Lower leg skin (tissue), 3 donors: ENCODE data around the gene PCGF3.

ENCODE experiments used
- POLR2A ChIP-seq, 2 donors: fragments of 450-650 bp; IDR thresholded peaks; one replicate each; pipeline ENCODE4 v1.6.1; 2016 to 2017; ENCODE audit warnings: antibody characterized with exemption in 2 of 2, mild to moderate bottlenecking in 1 of 2, moderate library complexity in 1 of 2
- TF ChIP-seq, protein P1 (sequence below), 3 donors: fragments of 450-650 bp; IDR thresholded peaks; one replicate each; pipeline ENCODE4 v1.5.1; 2016; ENCODE audit warnings: antibody characterized with exemption in 3 of 3, mild to moderate bottlenecking in 3 of 3, moderate library complexity in 2 of 3

DNA sequence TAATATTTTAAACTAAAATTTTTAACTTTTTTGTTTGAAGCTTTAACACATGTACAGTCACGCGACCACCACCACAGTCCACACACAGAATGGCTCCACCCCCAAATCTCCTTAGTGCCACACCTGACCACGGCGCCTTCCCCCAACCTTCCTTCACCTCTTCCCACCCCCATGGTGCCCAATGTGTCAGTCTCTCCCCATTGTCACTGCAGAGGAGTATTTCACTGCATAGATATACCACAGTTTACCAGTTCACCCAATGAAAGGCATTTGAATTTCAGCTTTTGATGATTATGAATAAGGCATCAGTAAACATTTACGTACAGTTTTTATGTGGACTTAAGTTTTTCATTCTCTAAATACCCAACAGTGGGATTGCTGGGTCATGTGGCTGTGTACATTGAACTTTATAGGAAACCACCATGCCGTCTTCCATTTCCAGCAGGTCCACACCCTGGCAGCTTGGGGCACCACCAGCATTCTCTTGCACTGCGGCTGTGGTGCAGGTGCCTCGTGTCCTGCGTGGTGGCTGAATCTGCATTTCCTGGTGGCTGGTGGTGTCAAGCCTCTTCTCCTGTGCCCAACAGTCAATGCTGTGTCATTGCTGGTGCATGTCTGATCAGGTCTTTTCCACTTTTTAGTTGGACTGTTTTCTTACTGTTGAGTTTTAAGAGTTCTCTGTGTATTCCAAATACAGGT lies 71.3 kb downstream of the PCGF3 start:
- TF ChIP-seq, protein P1, sequence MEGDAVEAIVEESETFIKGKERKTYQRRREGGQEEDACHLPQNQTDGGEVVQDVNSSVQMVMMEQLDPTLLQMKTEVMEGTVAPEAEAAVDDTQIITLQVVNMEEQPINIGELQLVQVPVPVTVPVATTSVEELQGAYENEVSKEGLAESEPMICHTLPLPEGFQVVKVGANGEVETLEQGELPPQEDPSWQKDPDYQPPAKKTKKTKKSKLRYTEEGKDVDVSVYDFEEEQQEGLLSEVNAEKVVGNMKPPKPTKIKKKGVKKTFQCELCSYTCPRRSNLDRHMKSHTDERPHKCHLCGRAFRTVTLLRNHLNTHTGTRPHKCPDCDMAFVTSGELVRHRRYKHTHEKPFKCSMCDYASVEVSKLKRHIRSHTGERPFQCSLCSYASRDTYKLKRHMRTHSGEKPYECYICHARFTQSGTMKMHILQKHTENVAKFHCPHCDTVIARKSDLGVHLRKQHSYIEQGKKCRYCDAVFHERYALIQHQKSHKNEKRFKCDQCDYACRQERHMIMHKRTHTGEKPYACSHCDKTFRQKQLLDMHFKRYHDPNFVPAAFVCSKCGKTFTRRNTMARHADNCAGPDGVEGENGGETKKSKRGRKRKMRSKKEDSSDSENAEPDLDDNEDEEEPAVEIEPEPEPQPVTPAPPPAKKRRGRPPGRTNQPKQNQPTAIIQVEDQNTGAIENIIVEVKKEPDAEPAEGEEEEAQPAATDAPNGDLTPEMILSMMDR (IDR thresholded peaks at IDR 0.05) = no peak
- TF ChIP-seq POLR2A (IDR thresholded peaks at IDR 0.05) = no peak
